Measurements from ENCODE around the gene SLC12A9. TPM values are rescaled to one million over a fixed set of nuclear protein-coding genes. Genes with fewer than 3 reads are reported as not detected.

The SLC12A9 gene
- total RNA-seq, 1 experiment from 2014 or later = 29.9 TPM

- Mint-ChIP-seq H3K4me1 (ENCODE audit: low read depth, unreplicated experiment) (no peaks in the 10 kb centered on the region), H3K36me3 (ENCODE audit: insufficient read depth, unreplicated experiment) (peaks cover 37% of the 10 kb centered on the region), H3K27ac (ENCODE audit: unreplicated experiment) (peak overlapping the region; percentile 91), H3K4me3 (ENCODE audit: low read depth, unreplicated experiment) (peak overlapping the region; percentile 79), H3K9me3 (ENCODE audit: low read depth, unreplicated experiment) (no peaks in the 10 kb centered on the region), H3K27me3 (ENCODE audit: unreplicated experiment) (no peaks in the 10 kb centered on the region)
- DNase-seq = peak; percentile 79
- TF ChIP-seq CTCF (IDR thresholded peaks at IDR 0.05; ENCODE audit: unreplicated experiment) = no peak
- intact Hi-C loops (cut with micrococcal nuclease; ENCODE audit: unreplicated experiment) = no loop called here
- CTCF ChIA-PET = no interaction called here
- no TSS peak for BruUV-seq (replicated peaks)
Measured at GRCh38 chr7:100865938-100866728, 13.6 kb downstream of the SLC12A9 start.

GRCh38 chr7:100866729-100867039, 14.2 kb downstream of the SLC12A9 start:
- no peak for TF ChIP-seq CTCF (IDR thresholded peaks at IDR 0.05; ENCODE audit: unreplicated experiment)
- H3K36me3 Mint-ChIP-seq (ENCODE audit: insufficient read depth, unreplicated experiment) = peaks cover 38% of the 10 kb centered on the region
- H3K4me3 Mint-ChIP-seq (ENCODE audit: low read depth, unreplicated experiment) = peak overlapping the region; percentile 79
- peak overlapping the region; percentile 91 for H3K27ac Mint-ChIP-seq (ENCODE audit: unreplicated experiment)
- intact Hi-C loops (cut with micrococcal nuclease; ENCODE audit: unreplicated experiment) = no loop called here
- H3K4me1 Mint-ChIP-seq (ENCODE audit: low read depth, unreplicated experiment) = no peaks in the 10 kb centered on the region
- BruUV-seq (replicated peaks) = no TSS peak
- no peak for DNase-seq
- H3K9me3 Mint-ChIP-seq (ENCODE audit: low read depth, unreplicated experiment) = no peaks in the 10 kb centered on the region
- no peaks in the 10 kb centered on the region for H3K27me3 Mint-ChIP-seq (ENCODE audit: unreplicated experiment)
- CTCF ChIA-PET = no interaction called here

GRCh38 chr7:100867040-100867775, 14.7 kb downstream of the SLC12A9 start, which contains the start of gene TRIP6:
TRIP6 (plus strand) TSS chr7:100867387; CDS start chr7:100867498, 111 bp downstream.
- peak within 1 kb of the TSS; percentile 79 for H3K4me3 Mint-ChIP-seq (ENCODE audit: low read depth, unreplicated experiment)
- CTCF ChIA-PET = no interaction called here
- no peak for TF ChIP-seq CTCF (IDR thresholded peaks at IDR 0.05; ENCODE audit: unreplicated experiment)
- no peaks in the 10 kb centered on the region for H3K4me1 Mint-ChIP-seq (ENCODE audit: low read depth, unreplicated experiment)
- intact Hi-C loops (cut with micrococcal nuclease; ENCODE audit: unreplicated experiment) = no loop called here
- TSS peak; percentile 83 for BruUV-seq (replicated peaks)
- H3K36me3 Mint-ChIP-seq (ENCODE audit: insufficient read depth, unreplicated experiment) = peaks cover 44% of the 10 kb centered on the region
- DNase-seq = peak; percentile 82
- no peaks in the 10 kb centered on the region for H3K27me3 Mint-ChIP-seq (ENCODE audit: unreplicated experiment)
- H3K9me3 Mint-ChIP-seq (ENCODE audit: low read depth, unreplicated experiment) = no peaks in the 10 kb centered on the region
- peak within 1 kb of the TSS; percentile 91 for H3K27ac Mint-ChIP-seq (ENCODE audit: unreplicated experiment)

GRCh38 chr7:100867776-100868485, 15.4 kb downstream of the SLC12A9 start:
- H3K4me3 Mint-ChIP-seq (ENCODE audit: low read depth, unreplicated experiment) = peak overlapping the region; percentile 79
- no peak for DNase-seq
- BruUV-seq (replicated peaks) = no TSS peak
- CTCF ChIA-PET = no interaction called here
- no peaks in the 10 kb centered on the region for H3K27me3 Mint-ChIP-seq (ENCODE audit: unreplicated experiment)
- TF ChIP-seq CTCF (IDR thresholded peaks at IDR 0.05; ENCODE audit: unreplicated experiment) = no peak
- peaks cover 50% of the 10 kb centered on the region for H3K36me3 Mint-ChIP-seq (ENCODE audit: insufficient read depth, unreplicated experiment)
- no peaks in the 10 kb centered on the region for H3K9me3 Mint-ChIP-seq (ENCODE audit: low read depth, unreplicated experiment)
- H3K4me1 Mint-ChIP-seq (ENCODE audit: low read depth, unreplicated experiment) = no peaks in the 10 kb centered on the region
- peak overlapping the region; percentile 91 for H3K27ac Mint-ChIP-seq (ENCODE audit: unreplicated experiment)
- intact Hi-C loops (cut with micrococcal nuclease; ENCODE audit: unreplicated experiment) = no loop called here
